ENCODE measurements around the gene CAP1. TPM values are rescaled to one million over a fixed set of nuclear protein-coding genes. Genes with fewer than 3 reads are reported as not detected.
A peak's percentile ranks its signal among the peaks of the same experiment; 100 is the strongest.

Gene CAP1
- total RNA-seq (2013; cell fraction: nucleolus; rRNA removed), result 67.9 and 74.3 TPM in 2 replicates
- 378 and 394 TPM in 2 replicates for total RNA-seq (2014; rRNA removed)
- total RNA-seq (2014; rRNA removed; fragmentation: Illumina TruSeq; extraction: Trizol), result 405 and 421 TPM in 2 replicates
- 482 and 491 TPM in 2 replicates for total RNA-seq (2021)
- polyA plus RNA-seq (2011; ENCODE audit: low read depth), result 209 TPM
- polyA plus RNA-seq (2011; rRNA removed), result 360 and 431 TPM in 2 replicates
- polyA plus RNA-seq (2011; cell fraction: cytosol; rRNA removed), result 219 and 245 TPM in 2 replicates
- polyA plus RNA-seq (2011; cell fraction: nucleus; rRNA removed), result 178 and 179 TPM in 2 replicates
- 262 and 277 TPM in 2 replicates for polyA plus RNA-seq (2012)
- 500 and 537 TPM in 2 replicates for polyA plus RNA-seq (2014; fragmentation: Illumina TruSeq; extraction: Trizol)
- polyA plus RNA-seq (2014; fragmentation: Nextera tagmentation; extraction: Ambion mirVana), result 100 to 1,000 TPM; 413 to 441 TPM
- polyA plus RNA-seq (2014; rRNA removed), result 367 and 393 TPM in 2 replicates
- polyA plus RNA-seq (2016; fragmentation: Nextera tagmentation; extraction: Ambion mirVana), result 100 to 1,000 TPM; 475 to 481 TPM
- 238 and 242 TPM in 2 replicates for polyA minus RNA-seq (2011; rRNA and poly(A)+ RNA removed)
- 82.6 and 88.4 TPM in 2 replicates for polyA minus RNA-seq (2011; cell fraction: cytosol; rRNA and poly(A)+ RNA removed)
- 51.4 and 68.3 TPM in 2 replicates for polyA minus RNA-seq (2011; cell fraction: nucleus; rRNA and poly(A)+ RNA removed)
- percentile 92 among the genes with signal in this experiment for Bru-seq, nascent RNA
- BruChase-seq, experiment 1, labeled RNA remaining after a 6-hour chase, result percentile 96 among the genes with signal in this experiment
- percentile 92 among the genes with signal in this experiment for BruChase-seq, experiment 2, labeled RNA remaining after a 2-hour chase
- long read RNA-seq, experiment 1, transcript CAP1-203 (13 exons, 3,105 nt), result minor isoform, 34 of 293 reads
- long read RNA-seq, experiment 1, transcript CAP1-202 (13 exons, 1,496 nt), result minor isoform, 40 of 293 reads
- long read RNA-seq, experiment 1, transcript CAP1-206 (13 exons, 2,217 nt), result major isoform, 112 of 293 reads
- long read RNA-seq, experiment 1, transcript CAP1-201 (13 exons, 2,592 nt), result minor isoform, 11 of 293 reads
- long read RNA-seq, experiment 1, partial matches to known transcripts, result 35 of 293 reads
- long read RNA-seq, experiment 1, other reads (novel, unspliced or antisense), result 48 of 293 reads
- long read RNA-seq, experiment 2, transcript CAP1-202 (13 exons, 1,496 nt), result minor isoform, 38 of 306 reads
- long read RNA-seq, experiment 2, transcript CAP1-203 (13 exons, 3,105 nt), result minor isoform, 30 of 306 reads
- long read RNA-seq, experiment 2, transcript CAP1-201 (13 exons, 2,592 nt), result minor isoform, 19 of 306 reads
- long read RNA-seq, experiment 2, transcript CAP1-206 (13 exons, 2,217 nt), result major isoform, 92 of 306 reads
- long read RNA-seq, experiment 2, partial matches to known transcripts, result 43 of 306 reads
- long read RNA-seq, experiment 2, other reads (novel, unspliced or antisense), result 59 of 306 reads

- 1% methylated on average over 57 of the region's 65 CpGs for WGBS (ENCODE audit: insufficient coverage, insufficient replicate concordance, low lambda C conversion rate, missing lambda C conversion rate)
- CTCF ChIA-PET, result interaction anchor here (0.7 to 4.6 kb wide), 9 partner anchors 8 to 223 kb away, joined by 3 to 31 read pairs (median 8); no protein-coding TSS in a partner anchor
- no peaks in the 10 kb centered on the region for H3K9me3 ChIP-seq (replicated peaks; ENCODE audit: control insufficient read depth, insufficient read depth, low read length)
- in situ Hi-C loops (cut with MboI), result no loop called here
- no peaks in the 10 kb centered on the region for H3K27me3 ChIP-seq (replicated peaks in 1 of 2; ENCODE audit: control insufficient read depth in 2 of 2, insufficient read depth in 2 of 2, low read length in 1 of 2)
- H2AFZ ChIP-seq (ENCODE audit: control insufficient read depth, low read depth, low read length), result peak within 1 kb of the TSS; percentile 57
- peak within 1 kb of the TSS; percentile 92 for H3K4me3 ChIP-seq
- peaks cover 0 to 16% of the 10 kb centered on the region in 2 experiments; a peak in 1 of 4 replicates for H3K36me3 ChIP-seq (ENCODE audit: control insufficient read depth in 2 of 2, insufficient read depth in 2 of 2, low read length in 1 of 2)
- RAD21 ChIA-PET (ENCODE audit: unreplicated experiment), result interaction anchor here (0.6 to 2.5 kb wide), 7 partner anchors 12 to 80 kb away, joined by 3 to 20 read pairs (median 4); no protein-coding TSS in a partner anchor
- peak; percentile 87 for FAIRE-seq
- peak; percentile 88 for ATAC-seq
- peaks cover 8% of the 10 kb centered on the region; the same call in 1 of the 2 replicates for H3K4me1 ChIP-seq (ENCODE audit: control insufficient read depth, insufficient read depth, low read length)
- H3K27ac ChIP-seq (ENCODE audit: control insufficient read depth, insufficient read depth), result peak within 1 kb of the TSS; percentile 100
- peak within 1 kb of the TSS; percentile 100 for H3K9ac ChIP-seq (ENCODE audit: control insufficient read depth, insufficient read depth, low read length)
- peaks cover 55% of the 10 kb centered on the region for H3K79me2 ChIP-seq (ENCODE audit: control insufficient read depth, insufficient read depth, low read length)
- BruUV-seq (replicated peaks), result TSS peak; percentile 76
- POLR2A ChIA-PET, result interaction anchor here (0.5 to 4.1 kb wide), 11 partner anchors 9 to 409 kb away, joined by 3 to 25 read pairs (median 5); partner anchors contain the start of gene ZFP69B
- peaks cover 3% of the 10 kb centered on the region; the same call in 1 of the 2 replicates for H4K20me1 ChIP-seq (ENCODE audit: control insufficient read depth, insufficient read depth)
- peak within 1 kb of the TSS; percentile 87 for H3K4me2 ChIP-seq (ENCODE audit: control insufficient read depth, insufficient read depth)
- peak; percentile 91 for DNase-seq (ENCODE audit: low read depth, low spot score)
- SMC1A ChIA-PET (ENCODE audit: uncharacterized antibody, unreplicated experiment), result interaction anchor here (0.6 to 4.7 kb wide), 11 partner anchors 8 to 85 kb away, joined by 3 to 25 read pairs (median 5); no protein-coding TSS in a partner anchor
- intact Hi-C loops (cut with micrococcal nuclease; ENCODE audit: unreplicated experiment), result no loop called here
- TF ChIP-seq PML (IDR thresholded peaks at IDR 0.05; ENCODE audit: low read length) (peak; percentile 45; the same call in 1 of the 2 replicates), SRF (IDR thresholded peaks at IDR 0.05; ENCODE audit: low read depth in 2 of 2, low read length in 2 of 2) (peak in 1 of 2 experiments; percentile 36; a peak in 2 of 4 replicates), TCF7 (IDR thresholded peaks at IDR 0.05; ENCODE audit: borderline replicate concordance) (no peak), CHD2 (IDR thresholded peaks at IDR 0.05; ENCODE audit: borderline replicate concordance, low read depth, low read length) (peak; percentile 30; the same call in 1 of the 2 replicates), CREM (IDR thresholded peaks at IDR 0.05; ENCODE audit: low read depth) (0 out of 2 replicates have a peak, but pooled peaks have one; percentile 16), KLF5 (IDR thresholded peaks at IDR 0.05; ENCODE audit: partially characterized antibody) (peak; percentile 15), MXI1 (IDR thresholded peaks at IDR 0.05; ENCODE audit: low read depth, low read length) (peak; percentile 67; the same call in 1 of the 2 replicates), USF1 (IDR thresholded peaks at IDR 0.05; ENCODE audit: borderline replicate concordance, extremely low read length, insufficient read depth, low read depth, low read length) (peak; percentile 46)
- TF ChIP-seq, protein P1, sequence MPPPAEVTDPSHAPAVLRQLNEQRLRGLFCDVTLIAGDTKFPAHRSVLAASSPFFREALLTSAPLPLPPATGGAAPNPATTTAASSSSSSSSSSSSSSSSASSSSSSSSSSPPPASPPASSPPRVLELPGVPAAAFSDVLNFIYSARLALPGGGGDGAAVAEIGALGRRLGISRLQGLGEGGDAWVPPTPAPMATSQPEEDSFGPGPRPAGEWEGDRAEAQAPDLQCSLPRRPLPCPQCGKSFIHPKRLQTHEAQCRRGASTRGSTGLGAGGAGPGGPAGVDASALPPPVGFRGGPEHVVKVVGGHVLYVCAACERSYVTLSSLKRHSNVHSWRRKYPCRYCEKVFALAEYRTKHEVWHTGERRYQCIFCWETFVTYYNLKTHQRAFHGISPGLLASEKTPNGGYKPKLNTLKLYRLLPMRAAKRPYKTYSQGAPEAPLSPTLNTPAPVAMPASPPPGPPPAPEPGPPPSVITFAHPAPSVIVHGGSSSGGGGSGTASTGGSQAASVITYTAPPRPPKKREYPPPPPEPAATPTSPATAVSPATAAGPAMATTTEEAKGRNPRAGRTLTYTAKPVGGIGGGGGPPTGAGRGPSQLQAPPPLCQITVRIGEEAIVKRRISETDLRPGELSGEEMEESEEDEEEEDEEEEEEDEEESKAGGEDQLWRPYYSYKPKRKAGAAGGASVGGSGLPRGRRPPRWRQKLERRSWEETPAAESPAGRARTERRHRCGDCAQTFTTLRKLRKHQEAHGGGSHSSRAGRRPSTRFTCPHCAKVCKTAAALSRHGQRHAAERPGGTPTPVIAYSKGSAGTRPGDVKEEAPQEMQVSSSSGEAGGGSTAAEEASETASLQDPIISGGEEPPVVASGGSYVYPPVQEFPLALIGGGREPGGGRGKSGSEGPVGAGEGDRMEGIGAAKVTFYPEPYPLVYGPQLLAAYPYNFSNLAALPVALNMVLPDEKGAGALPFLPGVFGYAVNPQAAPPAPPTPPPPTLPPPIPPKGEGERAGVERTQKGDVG (CRISPR knock-in tag; IDR thresholded peaks at IDR 0.05), result no peak
These were observed at the start of gene CAP1 for GRCh38 chr1:40040511-40041465. Gene CAP1 (plus strand): TSS chr1:40040729. CDS start chr1:40059347, 18,618 bp downstream.
